SK-N-SH (cell line): ENCODE measurements around the gene ARHGEF12. TPM values are rescaled to one million over a fixed set of nuclear protein-coding genes. Genes with fewer than 3 reads are reported as not detected.

Source experiments
- CTCF ChIA-PET: fragments of 300-600, 350-600 bp; formaldehyde crosslinking; extraction: SDS; loops from one replicate; lab custom pipeline; 2021; lab: Yijun Ruan, JAX
- POLR2A ChIA-PET: fragments of 350-600 bp; sonication (Branson Sonifier 250); formaldehyde crosslinking; extraction: SDS; loops from one replicate; lab custom pipeline; 2020; ENCODE audit warnings: antibody characterized with exemption, inconsistent platforms; lab: Yijun Ruan, JAX
- DNase-seq: peaks from one replicate; pipeline ENCODE4 v3.0.0; 2012
- H2AFZ ChIP-seq: fragments of 200-600 bp; sonication (generic); 2 replicates; pipeline ENCODE4 v1.8.1; 2016; ENCODE audit warnings: antibody characterized with exemption, mild to moderate bottlenecking, low read depth
- H3F3A ChIP-seq: fragments of 200-600 bp; sonication (generic); replicated peaks from 2 replicates; pipeline ENCODE3; 2016; ENCODE audit warnings: antibody characterized with exemption, mild to moderate bottlenecking; ENCODE audit not compliant: insufficient read depth
- H3K27ac ChIP-seq, 2 experiments: fragments of 200-500 bp in 1 of 2; fragments of 200-600 bp in 1 of 2; sonication (Bioruptor generic) in 1 of 2; sonication (generic), shearing (Covaris generic) in 1 of 2; 2 replicates each; pipeline versions ENCODE4 v1.5.1 to v1.6.1; 2014 to 2016; ENCODE audit warnings: low read depth in 2 of 2, inconsistent platforms in 1 of 2, low read length in 1 of 2, mild to moderate bottlenecking in 1 of 2, mixed read lengths in 1 of 2
- H3K27me3 ChIP-seq: fragments of 200-600 bp; sonication (generic), shearing (Covaris generic); 2 replicates; pipeline ENCODE4 v1.6.1; 2016; ENCODE audit warnings: mixed run types; ENCODE audit not compliant: insufficient read depth
- H3K36me3 ChIP-seq, 2 experiments: fragments of 200-500 bp in 1 of 2; fragments of 200-600 bp in 1 of 2; sonication (Bioruptor generic) in 1 of 2; sonication (generic) in 1 of 2; replicated peaks in 1 of 2; 2 replicates each; pipeline versions ENCODE3 to v1.5.1; 2014 to 2016; ENCODE audit warnings: low read length in 1 of 2, mild to moderate bottlenecking in 1 of 2; ENCODE audit not compliant: insufficient read depth in 2 of 2, control insufficient read depth in 1 of 2
- H3K4me1 ChIP-seq, 2 experiments: fragments of 200-500 bp in 1 of 2; fragments of 200-600 bp in 1 of 2; sonication (Bioruptor generic) in 1 of 2; sonication (generic), shearing (Covaris generic) in 1 of 2; 2 replicates each; pipeline versions ENCODE4 v1.5.1 to v1.6.1; 2014 to 2016; ENCODE audit warnings: low read depth in 1 of 2, low read length in 1 of 2, mixed run types in 1 of 2; ENCODE audit not compliant: insufficient read depth in 2 of 2, control insufficient read depth in 1 of 2
- H3K4me2 ChIP-seq: fragments of 200-600 bp; sonication (generic), shearing (Covaris generic); 2 replicates; pipeline ENCODE4 v1.6.1; 2017; ENCODE audit warnings: mixed run types
- H3K4me3 ChIP-seq, 2 experiments: fragments of 200-500 bp in 1 of 2; fragments of 200-600 bp in 1 of 2; sonication (Bioruptor generic) in 1 of 2; sonication (generic), shearing (Covaris generic) in 1 of 2; 2 replicates each; pipeline versions ENCODE4 v1.5.1 to v1.8.1; 2014 to 2016; ENCODE audit warnings: low read depth in 2 of 2, inconsistent platforms in 1 of 2, low read length in 1 of 2, mild to moderate bottlenecking in 1 of 2, mixed read lengths in 1 of 2, moderate library complexity in 1 of 2
- H3K79me2 ChIP-seq: fragments of 200-600 bp; sonication (generic); 2 replicates; pipeline ENCODE4 v1.8.1; 2017; ENCODE audit warnings: mild to moderate bottlenecking; ENCODE audit not compliant: insufficient read depth
- H3K9ac ChIP-seq: fragments of 200-600 bp; sonication (generic); 2 replicates; pipeline ENCODE4 v1.6.1; 2017; ENCODE audit warnings: mixed run types
- H3K9me2 ChIP-seq: fragments of 200-600 bp; sonication (generic); 2 replicates; pipeline ENCODE4 v1.6.1; 2017; ENCODE audit warnings: mixed run types
- H3K9me3 ChIP-seq: fragments of 200-600 bp; sonication (generic); 2 replicates; pipeline ENCODE4 v1.6.1; 2017; ENCODE audit warnings: mixed run types, mild to moderate bottlenecking, moderate library complexity
- H4K20me1 ChIP-seq: fragments of 200-600 bp; sonication (generic); 2 replicates; pipeline ENCODE4 v1.6.1; 2017; ENCODE audit warnings: mild to moderate bottlenecking, mixed run types; ENCODE audit not compliant: insufficient read depth
- EZH2phosphoT487 ChIP-seq: fragments of 200-600 bp; sonication (generic); IDR thresholded peaks from 2 replicates; pipeline ENCODE4 v1.6.1; 2017; ENCODE audit warnings: low read depth, mixed run types, mild to moderate bottlenecking, antibody characterized with exemption, moderate library complexity, borderline replicate concordance
- FOSL2 ChIP-seq: IDR thresholded peaks from 2 replicates; pipeline ENCODE4 v1.4.0; 2012; ENCODE audit warnings: low read depth, mild to moderate bottlenecking, moderate library complexity, borderline replicate concordance
- FOXJ3 ChIP-seq: sonication (generic); formaldehyde crosslinking; IDR thresholded peaks from 2 replicates; pipeline ENCODE4 v1.5.1; 2020; ENCODE audit warnings: mild to moderate bottlenecking, missing genetic modification reagents
- FOXM1 ChIP-seq: IDR thresholded peaks from 2 replicates; pipeline ENCODE4 v1.4.0; 2012; ENCODE audit warnings: low read depth, mild to moderate bottlenecking
- GABPA ChIP-seq: IDR thresholded peaks from 2 replicates; pipeline ENCODE4 v1.4.0; 2012; ENCODE audit warnings: low read depth, mild to moderate bottlenecking
- JUND ChIP-seq: IDR thresholded peaks from 2 replicates; pipeline ENCODE4 v1.4.0; 2012
- MEF2A ChIP-seq: IDR thresholded peaks from 2 replicates; pipeline ENCODE4 v1.4.0; 2012; ENCODE audit warnings: low read depth, borderline replicate concordance
- MXI1 ChIP-seq: IDR thresholded peaks from 2 replicates; pipeline ENCODE4 v1.6.1; 2012; ENCODE audit warnings: mild to moderate bottlenecking, low read depth, low read length, improper control_type of control experiment
- NFIC ChIP-seq: IDR thresholded peaks from 2 replicates; pipeline ENCODE4 v1.4.0; 2012; ENCODE audit warnings: borderline replicate concordance
- NRF1 ChIP-seq: IDR thresholded peaks from 2 replicates; pipeline ENCODE4 v1.6.1; 2012; ENCODE audit warnings: low read depth, mild to moderate bottlenecking, low read length
- POLR2AphosphoS5 ChIP-seq: IDR thresholded peaks from 2 replicates; pipeline ENCODE4 v1.6.1; 2012; ENCODE audit warnings: low read depth, low read length
- RAD21 ChIP-seq: IDR thresholded peaks from 2 replicates; pipeline ENCODE4 v1.6.1; 2012; ENCODE audit warnings: mild to moderate bottlenecking, low read length
- SIN3A ChIP-seq: IDR thresholded peaks from 2 replicates; pipeline ENCODE4 v1.6.1; 2012; ENCODE audit warnings: low read depth, mild to moderate bottlenecking, low read length, moderate library complexity, borderline replicate concordance
- SMC3 ChIP-seq: IDR thresholded peaks from 2 replicates; pipeline ENCODE4 v1.6.1; 2012; ENCODE audit warnings: low read depth, low read length, improper control_type of control experiment
- TCF12 ChIP-seq: IDR thresholded peaks from 2 replicates; pipeline ENCODE4 v1.4.0; 2012
- WGBS: methylation state at CpG from one replicate; pipeline ENCODE4 v1.1.6; 2017; ENCODE audit warnings: low lambda C conversion rate; 5-methylcytosine and 5-hydroxymethylcytosine counted together
- polyA plus RNA-seq, 3 experiments: library from polyadenylated mRNA; depleted of rRNA; stranded (reverse); fragments of >200 nt; gene quantifications; 2 replicates each; pipeline ENCODE4 v1.2.3, GENCODE V29; 2012
- TF ChIP-seq, protein P1 (sequence below): fragments of 150-350 bp; IDR thresholded peaks from 2 replicates; pipeline ENCODE4 v1.6.1; 2016; ENCODE audit warnings: mild to moderate bottlenecking, low read depth, low read length
- TF ChIP-seq, protein P2 (sequence below): IDR thresholded peaks from 2 replicates; pipeline ENCODE4 v1.4.0; 2012; ENCODE audit warnings: low read depth, borderline replicate concordance
- TF ChIP-seq, protein P3 (sequence below): fragments of 150-350 bp; IDR thresholded peaks from 2 replicates; pipeline ENCODE4 v1.6.1; 2017; ENCODE audit warnings: antibody characterized with exemption, low read length, low read depth, borderline replicate concordance
- TF ChIP-seq, protein P4 (sequence below): IDR thresholded peaks from 2 replicates; pipeline ENCODE4; 2012
- TF ChIP-seq, protein P5 (sequence below): fragments of 200-600 bp; sonication (generic); IDR thresholded peaks from 2 replicates; pipeline ENCODE4 v1.6.1; 2017; ENCODE audit warnings: antibody characterized with exemption, mild to moderate bottlenecking, moderate library complexity

Gene ARHGEF12
- polyA plus RNA-seq, 1 of the 3 experiments (the other 2 are of a cell fraction): 12.3 TPM

DNA sequence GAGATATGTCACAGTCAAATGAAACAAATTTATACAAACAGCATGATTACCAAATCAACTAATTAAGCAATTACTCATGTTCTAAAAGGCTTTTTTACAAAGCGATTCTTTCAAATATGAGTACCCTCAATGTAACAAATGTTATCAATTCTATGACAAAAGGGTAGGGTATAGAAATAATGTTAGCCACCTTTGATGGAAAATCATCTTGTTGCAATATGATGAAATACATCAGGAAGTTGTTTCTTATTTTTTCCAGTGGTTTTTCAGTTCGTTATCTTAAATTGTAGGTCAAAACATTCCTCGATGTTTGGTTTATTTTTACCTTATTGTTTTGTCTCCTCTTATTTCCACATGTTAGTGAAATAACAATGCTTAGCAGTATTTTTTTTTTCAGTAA, 6.5 kb downstream of the ARHGEF12 start (continued):
- no peak for TF ChIP-seq GABPA
- TF ChIP-seq FOXJ3 (CRISPR knock-in tag): no peak
- no peak for TF ChIP-seq RAD21
- TF ChIP-seq TCF12: no peak
- TF ChIP-seq, protein P1, sequence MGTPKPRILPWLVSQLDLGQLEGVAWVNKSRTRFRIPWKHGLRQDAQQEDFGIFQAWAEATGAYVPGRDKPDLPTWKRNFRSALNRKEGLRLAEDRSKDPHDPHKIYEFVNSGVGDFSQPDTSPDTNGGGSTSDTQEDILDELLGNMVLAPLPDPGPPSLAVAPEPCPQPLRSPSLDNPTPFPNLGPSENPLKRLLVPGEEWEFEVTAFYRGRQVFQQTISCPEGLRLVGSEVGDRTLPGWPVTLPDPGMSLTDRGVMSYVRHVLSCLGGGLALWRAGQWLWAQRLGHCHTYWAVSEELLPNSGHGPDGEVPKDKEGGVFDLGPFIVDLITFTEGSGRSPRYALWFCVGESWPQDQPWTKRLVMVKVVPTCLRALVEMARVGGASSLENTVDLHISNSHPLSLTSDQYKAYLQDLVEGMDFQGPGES: no peak
- no peak for TF ChIP-seq MXI1
- TF ChIP-seq NRF1: no peak
- TF ChIP-seq SMC3: no peak
- TF ChIP-seq FOXM1: no peak

DNA sequence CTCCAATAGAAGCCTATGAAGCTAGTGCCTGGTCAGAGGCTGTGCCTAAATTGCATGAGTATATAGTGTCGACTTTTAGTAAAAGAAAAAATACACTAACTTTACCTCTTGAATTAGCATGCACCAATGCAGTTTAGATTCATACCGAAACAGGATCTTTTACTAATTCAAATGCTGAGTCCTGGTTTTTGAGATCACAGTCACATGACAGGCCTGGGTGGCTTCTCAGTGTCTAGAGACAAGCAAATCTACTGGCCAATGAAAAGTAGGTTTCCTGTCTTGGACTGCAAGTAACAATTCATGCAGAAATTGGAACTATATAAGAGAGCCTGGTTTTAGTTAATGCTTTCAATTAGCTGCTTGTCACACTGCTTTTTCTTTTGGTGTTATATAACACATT, 7.2 kb downstream of the ARHGEF12 start:
- TF ChIP-seq MEF2A: no peak
- TF ChIP-seq RAD21: no peak
- TF ChIP-seq, protein P2, sequence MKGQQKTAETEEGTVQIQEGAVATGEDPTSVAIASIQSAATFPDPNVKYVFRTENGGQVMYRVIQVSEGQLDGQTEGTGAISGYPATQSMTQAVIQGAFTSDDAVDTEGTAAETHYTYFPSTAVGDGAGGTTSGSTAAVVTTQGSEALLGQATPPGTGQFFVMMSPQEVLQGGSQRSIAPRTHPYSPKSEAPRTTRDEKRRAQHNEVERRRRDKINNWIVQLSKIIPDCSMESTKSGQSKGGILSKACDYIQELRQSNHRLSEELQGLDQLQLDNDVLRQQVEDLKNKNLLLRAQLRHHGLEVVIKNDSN: peak; percentile 19; the same call in 1 of the 2 replicates
- no peak for TF ChIP-seq JUND
- TF ChIP-seq EZH2phosphoT487: no peak
- peaks cover 32 to 47% of the 10 kb centered on the region in 2 experiments for H3K4me1 ChIP-seq
- POLR2A ChIA-PET: no interaction called here

DNA sequence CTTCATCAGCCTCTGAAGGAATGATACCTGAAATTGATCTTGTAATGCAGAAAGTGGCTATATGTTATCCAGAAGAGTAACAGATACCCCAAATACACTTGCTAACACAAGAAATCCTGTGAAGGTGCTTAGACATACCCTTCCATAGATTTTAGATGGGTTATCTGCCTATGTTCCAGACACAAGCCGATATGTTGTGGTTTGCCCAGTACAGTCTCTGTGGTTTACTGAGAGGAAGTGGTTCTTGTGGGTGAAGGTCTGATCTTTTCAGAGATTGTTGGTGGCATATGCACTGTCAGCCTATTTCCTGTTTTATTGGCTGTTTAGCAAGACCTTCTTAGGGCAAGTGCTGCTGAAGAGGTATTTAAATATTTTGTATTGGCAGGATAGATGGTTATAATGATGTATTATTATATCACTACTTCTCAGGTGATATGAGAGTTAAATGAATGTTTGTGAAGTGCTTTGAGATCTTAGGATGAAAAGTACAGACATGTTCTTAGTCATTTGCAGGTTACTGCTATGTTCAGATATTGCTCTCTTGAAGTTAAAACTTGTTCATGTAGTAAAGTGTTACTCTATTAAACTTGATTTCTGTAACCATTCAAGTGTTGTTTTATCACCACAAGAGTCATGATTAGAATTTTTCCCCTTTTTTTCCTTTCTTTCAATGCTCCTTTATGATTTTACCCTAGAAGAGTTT, 8.2 kb downstream of the ARHGEF12 start:
- Histone ChIP-seq H3K27ac (no peak overlapping the region; a peak in 1 of 4 replicates), H3K4me2 (peak overlapping the region; percentile 3; the same call in 1 of the 2 replicates), H3K27me3 (no peaks in the 10 kb centered on the region), H3K4me3 (no peak overlapping the region; a peak in 1 of 4 replicates), H3K79me2 (peaks cover 100% of the 10 kb centered on the region), H3F3A (peaks cover 10% of the 10 kb centered on the region), H3K9me3 (0 out of 2 replicates have a peak, but pooled peaks cover 5% of the 10 kb centered on the region), H4K20me1 (peaks cover 86% of the 10 kb centered on the region), H3K9me2 (no peaks in the 10 kb centered on the region), H2AFZ (no peak overlapping the region), H3K36me3 (no peaks in the 10 kb centered on the region), H3K4me1 (peaks cover 27 to 52% of the 10 kb centered on the region in 2 experiments), H3K9ac (no peak overlapping the region)
- ChIA-PET CTCF (no interaction called here), POLR2A (no interaction called here)
- WGBS: 12% methylated on average over 1 of the region's 1 CpG
- DNase-seq: no peak
- TF ChIP-seq POLR2AphosphoS5 (peak; percentile 55; the same call in 1 of the 2 replicates), SIN3A (0 out of 2 replicates have a peak, but pooled peaks have one; percentile 69), NFIC (peak; percentile 79), FOSL2 (peak; percentile 31; the same call in 1 of the 2 replicates), FOXJ3 (CRISPR knock-in tag) (no peak)
- TF ChIP-seq, protein P3, sequence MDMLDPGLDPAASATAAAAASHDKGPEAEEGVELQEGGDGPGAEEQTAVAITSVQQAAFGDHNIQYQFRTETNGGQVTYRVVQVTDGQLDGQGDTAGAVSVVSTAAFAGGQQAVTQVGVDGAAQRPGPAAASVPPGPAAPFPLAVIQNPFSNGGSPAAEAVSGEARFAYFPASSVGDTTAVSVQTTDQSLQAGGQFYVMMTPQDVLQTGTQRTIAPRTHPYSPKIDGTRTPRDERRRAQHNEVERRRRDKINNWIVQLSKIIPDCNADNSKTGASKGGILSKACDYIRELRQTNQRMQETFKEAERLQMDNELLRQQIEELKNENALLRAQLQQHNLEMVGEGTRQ: no peak
- TF ChIP-seq, protein P4, sequence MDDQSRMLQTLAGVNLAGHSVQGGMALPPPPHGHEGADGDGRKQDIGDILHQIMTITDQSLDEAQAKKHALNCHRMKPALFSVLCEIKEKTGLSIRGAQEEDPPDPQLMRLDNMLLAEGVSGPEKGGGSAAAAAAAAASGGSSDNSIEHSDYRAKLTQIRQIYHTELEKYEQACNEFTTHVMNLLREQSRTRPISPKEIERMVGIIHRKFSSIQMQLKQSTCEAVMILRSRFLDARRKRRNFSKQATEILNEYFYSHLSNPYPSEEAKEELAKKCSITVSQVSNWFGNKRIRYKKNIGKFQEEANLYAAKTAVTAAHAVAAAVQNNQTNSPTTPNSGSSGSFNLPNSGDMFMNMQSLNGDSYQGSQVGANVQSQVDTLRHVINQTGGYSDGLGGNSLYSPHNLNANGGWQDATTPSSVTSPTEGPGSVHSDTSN: peak; percentile 76
- TF ChIP-seq, protein P5, sequence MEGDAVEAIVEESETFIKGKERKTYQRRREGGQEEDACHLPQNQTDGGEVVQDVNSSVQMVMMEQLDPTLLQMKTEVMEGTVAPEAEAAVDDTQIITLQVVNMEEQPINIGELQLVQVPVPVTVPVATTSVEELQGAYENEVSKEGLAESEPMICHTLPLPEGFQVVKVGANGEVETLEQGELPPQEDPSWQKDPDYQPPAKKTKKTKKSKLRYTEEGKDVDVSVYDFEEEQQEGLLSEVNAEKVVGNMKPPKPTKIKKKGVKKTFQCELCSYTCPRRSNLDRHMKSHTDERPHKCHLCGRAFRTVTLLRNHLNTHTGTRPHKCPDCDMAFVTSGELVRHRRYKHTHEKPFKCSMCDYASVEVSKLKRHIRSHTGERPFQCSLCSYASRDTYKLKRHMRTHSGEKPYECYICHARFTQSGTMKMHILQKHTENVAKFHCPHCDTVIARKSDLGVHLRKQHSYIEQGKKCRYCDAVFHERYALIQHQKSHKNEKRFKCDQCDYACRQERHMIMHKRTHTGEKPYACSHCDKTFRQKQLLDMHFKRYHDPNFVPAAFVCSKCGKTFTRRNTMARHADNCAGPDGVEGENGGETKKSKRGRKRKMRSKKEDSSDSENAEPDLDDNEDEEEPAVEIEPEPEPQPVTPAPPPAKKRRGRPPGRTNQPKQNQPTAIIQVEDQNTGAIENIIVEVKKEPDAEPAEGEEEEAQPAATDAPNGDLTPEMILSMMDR: no peak

More for the DNA sequence above, 7.2 kb downstream of the ARHGEF12 start:
- Histone ChIP-seq H3K27me3 (no peaks in the 10 kb centered on the region), H3K4me2 (no peak overlapping the region), H2AFZ (no peak overlapping the region), H3K9me3 (0 out of 2 replicates have a peak, but pooled peaks cover 5% of the 10 kb centered on the region), H3K9ac (no peak overlapping the region), H3K27ac (no peak overlapping the region), H4K20me1 (peaks cover 94% of the 10 kb centered on the region), H3K79me2 (peaks cover 100% of the 10 kb centered on the region), H3K9me2 (no peaks in the 10 kb centered on the region), H3K36me3 (no peaks in the 10 kb centered on the region), H3F3A (peaks cover 13% of the 10 kb centered on the region), H3K4me3 (no peak overlapping the region)
- DNase-seq: no peak
- CTCF ChIA-PET: interaction anchor here (1.0 kb wide), 1 partner anchor 168 kb away, joined by 3 read pairs; the partner anchor contains the start of gene GRIK4
- 93% methylated on average over 2 of the region's 2 CpGs for WGBS
